HG03354 (cell line): ENCODE data around the gene GPAT2.
"Not testable (repeated sequence)": the region's sequence is repeated elsewhere in the genome, so short reads cannot be mapped to it uniquely, and the experiment has no call there.

Experiments
- ATAC-seq: cut with Tn5 transposase; IDR thresholded peaks from one replicate; pipeline ENCODE4 v1.9.1; 2021; ENCODE audit warnings: mild to moderate bottlenecking; ENCODE audit not compliant: unreplicated experiment, poor library complexity, severe bottlenecking

The GPAT2 gene

DNA sequence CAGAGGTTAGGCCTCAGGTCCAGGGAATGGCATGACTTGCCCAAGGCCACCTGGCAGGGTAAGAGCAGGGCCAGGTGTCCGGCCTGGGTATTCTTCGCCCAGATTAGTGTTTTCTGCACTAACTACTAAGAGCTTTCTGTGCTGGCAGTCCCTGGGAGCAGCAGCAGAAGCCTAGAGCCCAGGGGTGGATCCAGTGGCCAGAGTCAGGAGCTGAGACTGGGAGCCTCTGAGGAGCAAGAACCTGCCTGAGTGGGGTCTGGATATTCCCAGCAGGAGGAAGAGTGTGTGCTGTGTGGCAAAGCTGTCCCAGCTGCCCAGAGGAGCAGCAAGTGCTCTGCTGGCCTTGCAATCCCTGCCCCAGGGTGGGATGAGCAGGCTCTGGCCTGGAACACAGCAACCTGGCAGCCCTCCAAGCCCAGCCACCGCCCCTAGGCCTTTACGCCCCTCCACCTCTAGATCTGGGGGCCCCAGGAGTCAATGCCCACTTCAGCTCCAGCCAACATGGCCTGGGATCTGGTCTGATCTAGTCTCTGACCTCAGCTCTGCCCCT is 30.7 kb upstream of the GPAT2 start:
- ATAC-seq = no peak

DNA sequence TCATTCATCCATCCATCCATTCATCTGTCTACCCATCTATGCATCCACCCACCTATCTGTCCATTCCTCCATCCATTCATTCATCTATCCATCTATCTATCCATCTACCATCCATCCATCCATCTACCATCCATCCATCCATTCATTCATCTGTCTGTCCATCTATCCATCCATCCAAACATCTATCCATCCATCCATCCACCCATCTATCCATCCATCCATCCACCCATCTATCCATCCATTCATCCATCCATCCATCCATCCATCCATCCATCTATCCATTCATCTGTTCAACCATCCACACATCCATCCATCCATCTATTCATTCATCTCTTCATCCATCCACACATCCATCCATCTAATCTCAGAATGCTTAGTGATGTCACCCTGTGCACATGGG is 30.0 kb upstream of the GPAT2 start:
- ATAC-seq = not testable (repeated sequence)

DNA sequence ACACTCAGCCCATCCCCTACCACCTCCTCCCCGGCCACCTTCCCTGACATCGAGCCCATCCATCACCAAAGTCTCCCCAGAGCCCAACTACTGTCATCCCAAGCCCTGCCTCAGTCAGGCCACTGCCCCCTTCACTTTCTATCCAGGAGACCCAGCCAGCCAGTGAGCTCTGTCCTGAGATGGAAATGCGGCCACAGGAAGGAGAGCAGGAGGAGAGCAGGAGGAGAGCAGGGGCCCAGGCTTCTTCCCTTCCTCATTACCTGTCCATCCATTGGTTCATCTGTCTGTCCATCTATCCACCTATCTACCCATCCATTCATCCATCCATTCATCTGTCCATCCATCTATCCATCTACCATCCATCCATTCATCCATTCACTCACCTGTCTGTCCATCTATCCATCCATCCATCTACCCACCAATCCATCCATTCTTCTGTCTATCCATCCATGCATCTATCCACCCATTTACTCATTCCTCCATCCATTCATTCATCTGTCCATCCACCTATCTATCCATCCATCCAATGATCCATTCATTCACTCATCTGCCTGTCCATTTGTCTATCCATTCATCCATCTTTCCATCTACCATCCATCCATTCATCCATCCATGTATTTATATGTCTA is 29.4 kb upstream of the GPAT2 start:
- ATAC-seq = not testable (repeated sequence)

DNA sequence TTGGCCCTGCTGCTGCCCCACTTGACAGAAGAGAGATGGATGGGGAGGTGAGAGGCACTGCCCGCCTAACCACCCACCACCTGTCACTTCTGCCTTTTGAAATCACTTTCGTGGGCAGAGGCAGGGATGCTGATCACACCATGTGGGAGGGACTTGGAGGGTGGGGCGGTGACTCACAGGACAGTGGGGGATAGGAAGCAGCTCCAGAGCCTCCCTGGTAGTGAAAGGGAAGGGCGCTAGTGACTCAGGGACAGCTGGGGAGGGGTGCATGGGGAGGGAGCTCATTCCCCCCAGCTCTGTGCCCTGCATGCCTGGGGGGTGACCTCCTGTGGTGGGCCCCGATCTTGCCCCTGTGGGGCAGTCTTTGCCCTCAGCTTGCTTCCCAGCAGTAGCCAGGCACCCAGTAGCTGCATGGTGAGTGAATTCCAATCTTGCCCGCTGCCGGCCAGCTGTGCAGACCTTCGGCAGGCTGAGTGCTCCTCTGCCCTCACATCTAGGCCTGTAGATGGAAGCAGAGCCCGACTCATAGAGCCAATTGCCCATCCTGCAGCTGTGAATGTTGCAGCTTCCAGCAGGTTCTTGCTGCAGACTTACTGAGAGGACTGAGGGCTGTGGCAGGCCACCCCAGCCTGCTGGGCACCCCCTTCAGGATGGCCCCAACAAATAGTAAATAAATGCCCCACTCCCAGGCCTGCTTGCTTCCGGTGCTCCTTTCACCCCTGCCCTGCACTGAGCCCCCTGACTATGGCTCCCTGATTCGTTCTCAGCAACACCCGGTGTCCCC is 28.6 kb upstream of the GPAT2 start:
- ATAC-seq = not testable (repeated sequence)

DNA sequence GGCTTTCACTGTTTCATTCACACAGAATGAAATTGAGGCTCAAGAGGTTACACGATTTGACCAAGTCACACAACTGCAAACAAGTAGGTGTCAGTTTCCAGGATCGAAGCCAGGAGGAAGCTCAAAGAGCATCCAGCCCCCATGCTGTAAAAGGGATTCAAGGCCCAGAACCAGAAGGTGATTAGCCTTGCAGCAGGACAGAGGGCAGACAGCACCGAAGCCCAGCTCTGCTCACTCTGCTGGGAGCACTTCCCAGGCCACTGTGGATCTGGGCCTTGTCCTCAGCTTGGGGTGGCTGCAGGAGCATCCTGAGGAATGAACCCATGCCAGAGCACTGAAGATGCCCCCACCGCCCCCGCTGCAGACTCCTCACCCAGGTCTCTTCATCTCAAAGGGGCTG is 27.8 kb upstream of the GPAT2 start:
- ATAC-seq = not testable (repeated sequence)

DNA sequence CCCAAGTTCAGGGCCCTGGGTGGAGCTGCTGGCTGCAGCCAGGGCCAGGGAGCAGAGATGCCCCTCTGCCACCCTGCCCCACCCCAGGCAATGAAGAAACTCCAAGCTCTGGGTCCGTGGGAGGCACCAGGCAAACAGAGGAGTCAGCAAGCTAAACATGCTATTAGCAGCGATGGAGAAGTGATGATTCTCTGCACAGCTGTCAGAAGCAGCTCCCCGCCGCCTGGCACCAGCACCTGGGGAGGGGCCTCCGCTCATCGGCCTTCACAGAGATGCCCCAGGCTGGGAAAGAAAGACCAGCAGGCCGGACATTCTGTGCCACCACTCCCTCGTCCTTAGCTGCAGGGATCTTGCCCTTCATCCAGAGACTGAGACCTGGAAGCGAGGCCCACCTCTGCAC is 27.2 kb upstream of the GPAT2 start:
- ATAC-seq = not testable (repeated sequence)

DNA sequence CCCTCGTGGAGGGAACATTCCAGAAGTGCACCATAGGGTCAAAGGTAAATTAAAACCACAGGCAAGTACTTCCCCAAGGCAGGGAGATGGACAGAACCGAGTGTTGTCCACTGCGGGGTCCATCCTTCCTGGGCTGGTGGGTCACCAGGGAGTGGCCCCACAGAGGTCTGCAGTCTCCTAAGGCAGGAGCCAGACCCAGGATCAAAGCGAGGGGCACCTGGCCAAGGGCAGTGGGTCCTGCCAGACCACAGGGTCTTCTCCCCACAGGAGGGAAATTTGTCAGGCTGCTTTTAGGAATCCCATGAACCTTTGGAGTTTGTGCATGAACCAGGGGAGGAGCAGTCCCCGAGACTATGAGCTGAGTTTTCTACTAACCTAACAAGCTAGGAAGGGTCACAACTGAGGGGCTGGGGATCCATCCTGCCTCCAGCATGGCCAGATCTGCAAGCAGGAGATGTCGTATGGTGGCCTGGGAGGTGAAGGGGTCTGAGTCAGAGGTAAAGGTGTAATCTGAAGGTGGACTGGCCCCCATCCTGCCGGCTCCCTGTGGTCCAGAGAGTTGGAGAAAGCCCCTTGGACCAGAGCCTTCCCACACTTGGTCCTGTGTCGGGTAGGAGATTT is 26.6 kb upstream of the GPAT2 start:
- not testable (repeated sequence) for ATAC-seq

DNA sequence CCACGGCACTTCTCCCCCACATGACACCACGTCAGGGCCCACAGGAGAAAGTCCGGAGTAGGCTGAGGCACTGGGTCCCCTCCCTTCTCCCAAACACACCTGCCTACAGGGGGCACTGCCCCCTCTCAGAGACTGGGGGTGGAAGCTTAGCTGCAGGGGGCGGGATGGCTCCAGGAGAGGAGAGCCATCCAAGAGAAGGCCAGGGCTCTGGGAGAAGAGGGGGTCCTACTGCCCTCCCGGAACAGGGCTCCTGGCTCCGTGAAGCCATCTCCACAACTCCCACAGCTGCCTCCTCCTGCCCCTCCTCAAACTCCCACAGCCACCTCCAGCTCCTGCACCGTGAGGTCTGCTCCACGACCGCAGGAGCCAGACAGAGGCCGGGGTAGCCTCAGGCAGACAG is 25.6 kb upstream of the GPAT2 start:
- ATAC-seq = not testable (repeated sequence)

DNA sequence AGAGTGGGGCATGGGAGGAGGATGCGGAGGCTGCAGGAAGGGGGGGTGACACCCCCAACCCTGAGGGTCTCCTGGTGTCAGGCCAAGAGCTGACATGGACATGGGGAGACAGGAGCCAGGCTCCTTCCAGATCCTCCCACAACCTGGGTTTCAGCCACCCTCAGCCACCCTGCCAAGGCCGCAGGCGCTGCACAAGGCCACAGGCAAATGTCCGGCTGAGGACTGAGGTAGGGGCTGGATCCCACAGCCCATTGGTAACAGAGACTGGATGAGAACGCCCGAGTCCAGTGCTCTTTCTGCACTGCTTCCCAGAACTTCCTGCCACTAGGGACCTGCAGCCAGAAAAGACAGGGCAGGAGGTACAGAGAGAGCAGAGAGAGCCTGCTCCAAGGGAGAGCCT is 24.7 kb upstream of the GPAT2 start:
- ATAC-seq = not testable (repeated sequence)

DNA sequence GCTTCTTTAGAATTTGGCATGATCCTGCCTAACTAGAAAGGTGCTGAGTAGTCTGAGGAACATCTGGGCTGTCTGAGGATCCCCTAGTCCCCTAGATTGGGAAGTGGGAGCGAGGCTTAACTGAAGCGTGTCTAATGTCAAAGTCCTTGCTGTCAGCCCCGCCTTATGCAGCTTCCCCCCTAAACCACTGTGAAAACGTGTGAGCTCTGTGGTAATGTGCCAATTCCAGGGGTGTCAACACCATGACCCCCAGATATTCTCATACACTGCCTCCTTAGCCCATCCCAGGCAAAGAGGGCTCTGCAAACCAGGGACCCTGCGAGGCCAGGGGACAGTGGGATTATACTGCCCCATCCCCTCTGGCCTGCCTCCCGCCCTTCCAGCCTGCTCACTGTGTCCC is 21.1 kb upstream of the GPAT2 start:
- not testable (repeated sequence) for ATAC-seq

DNA sequence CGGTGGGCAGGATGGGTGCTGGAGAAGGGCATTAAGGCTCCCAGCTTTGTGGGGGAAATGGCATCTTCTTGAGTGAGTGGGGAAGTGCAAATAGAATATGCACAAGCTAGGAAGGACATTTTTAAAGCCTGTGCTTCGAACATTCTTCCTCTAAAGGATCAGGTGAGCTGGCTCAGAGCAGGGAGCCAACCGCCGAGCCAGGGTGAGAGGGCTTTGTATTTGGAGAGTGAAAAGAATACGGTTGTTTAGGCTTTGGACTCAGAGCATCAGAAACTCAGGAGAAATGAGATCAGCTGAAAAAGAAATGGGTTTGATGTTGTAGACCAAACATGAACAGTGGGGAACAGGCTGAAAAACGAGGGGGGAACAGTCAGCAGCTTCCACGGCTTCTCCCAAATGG is 19.8 kb upstream of the GPAT2 start:
- not testable (repeated sequence) for ATAC-seq

DNA sequence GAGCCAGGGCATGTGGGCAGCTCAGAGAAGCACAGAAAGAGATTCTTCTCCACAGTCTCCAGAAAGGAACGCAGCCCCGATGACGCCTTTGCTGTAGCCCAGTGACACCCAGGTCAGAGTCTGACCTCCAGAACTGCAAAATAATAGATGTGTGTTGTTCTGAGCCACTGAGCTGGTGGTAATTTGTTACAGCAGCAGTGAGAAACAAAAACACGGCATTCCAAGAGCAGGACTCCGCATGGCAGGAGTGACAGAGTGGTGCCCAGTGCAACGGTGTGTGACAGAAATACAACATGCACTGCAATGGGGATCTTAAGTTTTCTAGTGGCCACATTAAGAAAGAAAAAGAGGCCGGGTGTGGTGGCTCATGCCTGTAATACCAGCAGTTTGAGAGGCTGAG is 18.7 kb upstream of the GPAT2 start:
- ATAC-seq = not testable (repeated sequence)

DNA sequence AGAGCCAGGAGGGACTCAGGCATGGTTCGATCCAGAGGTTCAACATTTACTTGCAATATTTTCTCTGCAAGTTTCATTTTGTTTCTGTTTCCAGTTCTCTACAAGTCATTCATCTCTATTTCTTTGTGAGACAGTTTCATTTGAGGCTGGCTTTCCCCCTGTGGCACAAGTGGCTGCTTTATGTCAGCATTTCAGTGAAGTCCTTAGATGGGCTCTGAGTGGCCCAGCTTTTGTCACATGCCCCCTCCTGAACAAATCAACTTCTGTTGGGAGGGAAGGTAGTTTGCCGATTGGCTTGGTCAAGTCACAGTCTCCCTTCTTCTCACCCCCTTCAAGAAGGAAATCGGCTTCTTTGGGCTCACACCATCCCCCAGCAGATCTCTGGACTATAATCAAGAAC is 17.9 kb upstream of the GPAT2 start:
- ATAC-seq = not testable (repeated sequence)

DNA sequence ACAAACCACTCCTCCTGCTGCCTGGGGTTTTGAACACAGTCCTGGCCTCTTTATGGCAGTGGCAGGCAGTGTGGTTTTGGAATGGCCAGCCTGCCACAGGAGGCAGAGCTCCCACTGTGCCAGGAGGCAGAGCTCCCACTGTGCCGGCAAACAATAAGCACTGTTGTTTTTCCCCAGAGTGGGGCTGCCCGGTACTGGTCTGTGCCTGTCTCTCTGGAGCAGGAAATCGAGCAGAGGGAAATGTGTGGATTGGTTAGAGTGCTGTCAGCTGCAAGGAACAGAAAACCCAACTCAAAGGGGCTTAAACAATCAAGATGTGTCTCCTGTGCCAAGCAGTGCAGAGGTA is 15.2 kb upstream of the GPAT2 start:
- not testable (repeated sequence) for ATAC-seq

DNA sequence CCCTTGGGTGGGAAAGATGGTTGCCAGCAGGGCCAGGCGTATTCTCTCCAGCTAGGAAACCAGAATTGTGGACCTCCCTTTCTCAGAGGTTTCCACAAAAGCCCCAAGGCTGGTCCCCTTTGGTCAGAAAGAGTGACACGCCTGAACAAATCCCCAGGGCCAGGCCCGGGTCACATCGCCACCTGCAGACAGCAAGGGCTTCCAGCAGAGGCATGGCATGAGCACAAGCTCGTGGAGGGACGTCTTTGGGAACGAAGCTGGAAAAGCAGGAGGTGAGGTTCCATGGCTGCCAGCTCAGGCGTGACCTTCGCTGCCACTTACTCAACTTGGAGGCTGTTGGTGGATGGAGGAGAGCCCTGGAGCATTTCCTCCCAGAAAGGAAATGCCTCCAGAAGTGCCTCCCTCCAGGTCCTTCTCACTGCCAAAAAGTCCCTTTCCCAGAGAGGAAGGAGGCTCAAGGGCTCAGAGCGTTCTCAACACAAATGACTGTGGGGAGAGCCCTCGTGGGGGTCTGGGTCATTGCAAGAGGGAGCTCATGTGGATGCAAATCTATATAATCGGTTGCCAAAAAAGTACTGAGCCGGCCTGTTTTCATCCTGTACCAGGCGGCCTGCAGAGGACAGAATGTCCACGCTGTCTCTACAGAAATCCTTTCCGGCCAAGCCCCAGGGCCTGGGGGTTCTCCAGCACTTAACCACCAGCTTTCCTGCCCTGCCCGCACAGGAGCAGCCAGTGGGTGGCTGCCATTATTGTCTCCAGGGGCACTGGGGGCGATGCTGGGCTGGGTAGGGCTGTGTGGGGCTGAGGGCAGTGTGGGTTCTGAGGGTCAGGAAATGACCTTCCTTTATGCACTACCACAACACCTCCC is 14.6 kb upstream of the GPAT2 start:
- ATAC-seq = not testable (repeated sequence)

DNA sequence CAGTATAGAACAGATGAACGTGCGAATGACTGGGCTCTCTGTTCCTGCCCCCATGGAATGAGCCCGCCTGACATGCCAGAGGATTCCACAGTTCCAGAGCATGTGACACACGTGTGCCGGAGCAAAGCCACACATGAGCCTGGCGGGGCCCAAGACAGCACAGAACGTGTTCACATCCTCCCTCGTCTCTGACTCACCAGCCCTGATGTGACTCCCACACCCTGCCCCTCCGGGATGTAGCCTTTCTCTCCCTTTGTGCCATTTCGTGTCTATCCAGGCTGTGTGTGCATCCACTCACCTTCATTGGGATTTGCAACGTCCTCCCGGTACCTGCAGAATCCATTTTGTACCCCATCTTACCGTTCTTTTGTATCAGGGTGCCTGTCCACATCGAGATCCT is 838 bp upstream of the GPAT2 start:
- not testable (repeated sequence) for ATAC-seq

DNA sequence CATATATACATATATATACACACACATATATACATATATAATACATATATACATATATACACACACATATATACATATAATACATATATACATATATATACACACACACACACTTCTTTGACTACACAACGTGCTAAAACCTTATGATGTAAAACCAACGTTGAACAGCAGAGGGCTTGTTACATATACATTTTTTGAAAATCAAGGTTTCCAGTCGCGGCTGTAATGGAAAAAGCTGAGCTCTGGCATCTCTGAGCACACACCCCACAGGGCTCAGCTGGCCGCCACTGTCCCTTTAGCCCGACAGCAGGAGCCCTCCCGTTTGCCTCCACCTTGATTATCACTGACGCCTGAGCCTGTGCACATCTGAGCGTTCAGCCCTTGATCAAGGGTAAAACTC is 719 bp downstream of the GPAT2 start:
- not testable (repeated sequence) for ATAC-seq

DNA sequence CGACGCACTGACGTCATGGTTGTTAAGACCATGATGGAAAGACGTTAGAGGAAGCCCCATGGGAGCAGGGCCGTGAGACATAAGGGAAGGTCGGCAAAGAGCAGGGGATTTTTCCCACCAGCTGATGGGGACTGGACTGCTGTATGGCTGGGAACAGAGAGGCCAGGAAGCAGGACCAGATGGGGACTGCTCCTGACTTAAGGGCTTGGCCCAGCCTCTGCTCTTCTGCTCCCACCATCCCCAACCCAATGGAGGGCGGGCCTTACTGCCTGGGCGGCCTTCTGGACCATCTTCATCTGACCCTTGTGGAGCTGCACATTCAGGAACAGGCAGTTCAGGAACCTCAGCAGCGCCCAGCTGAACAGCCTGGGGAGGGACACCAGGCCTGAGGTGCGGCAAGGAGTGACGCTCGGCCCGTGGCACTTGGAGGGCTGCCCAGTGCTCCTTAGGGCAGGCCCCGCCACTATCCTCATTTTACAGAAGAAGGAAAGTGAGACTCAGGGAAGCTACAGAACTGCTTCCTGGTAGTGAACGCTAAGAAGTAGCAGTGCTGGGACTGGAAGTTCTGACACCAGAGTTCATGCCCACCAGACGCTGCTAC is 6.9 kb downstream of the GPAT2 start:
- ATAC-seq = not testable (repeated sequence)

DNA sequence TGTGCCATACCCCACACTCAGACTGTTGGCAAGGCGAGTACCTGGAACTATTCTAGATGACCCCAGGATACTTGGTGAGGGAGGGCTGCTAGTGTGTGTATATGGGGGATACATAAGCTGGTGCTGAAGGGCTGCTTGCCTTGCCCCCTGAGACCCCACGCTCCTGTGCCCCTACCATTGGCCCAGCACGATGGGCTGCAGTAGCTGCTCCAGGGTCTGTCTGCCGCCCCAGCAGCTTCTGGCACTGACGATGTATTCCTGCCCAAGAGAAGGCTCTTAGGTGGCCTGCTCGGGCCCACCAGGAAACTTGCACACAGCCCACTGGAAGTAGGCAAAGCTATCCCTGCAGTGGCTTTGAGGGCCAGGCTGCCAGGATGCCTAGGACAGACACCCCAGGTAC is 9.0 kb downstream of the GPAT2 start:
- not testable (repeated sequence) for ATAC-seq

DNA sequence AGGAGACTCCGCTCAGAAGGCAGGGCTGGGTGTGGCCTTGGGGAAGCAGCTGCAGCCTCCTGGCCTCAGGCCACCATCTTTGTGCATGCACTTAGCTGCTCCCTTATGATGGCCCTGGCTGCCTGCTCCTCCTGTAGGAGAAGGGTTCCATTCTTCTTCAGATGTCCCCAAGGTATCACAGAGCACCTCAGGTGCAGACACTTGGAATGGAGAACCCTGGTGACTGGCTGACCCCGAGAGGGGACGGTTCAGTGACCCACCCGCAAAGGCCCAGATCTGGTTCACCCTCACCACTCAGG is 9.6 kb downstream of the GPAT2 start:
- no peak for ATAC-seq
